Measurements from ENCODE around the gene MICALL2. TPM values are rescaled to one million over a fixed set of nuclear protein-coding genes. Genes with fewer than 3 reads are reported as not detected.
"Not testable (repeated sequence)": the region's sequence is repeated elsewhere in the genome, so short reads cannot be mapped to it uniquely, and the experiment has no call there.

MICALL2 gene
- total RNA-seq, 1 donor from 2014 or later, result 3.7 TPM

- DNase-seq (ENCODE audit: low spot score in 2 of 2) (no peak), FAIRE-seq (no peak)
Observed at GRCh38 chr7:1450987-1451386, 8.3 kb downstream of the MICALL2 start.

GRCh38 chr7:1450431-1450830 lies 8.8 kb downstream of the MICALL2 start:
- no peak for FAIRE-seq
- no peak for DNase-seq (ENCODE audit: low spot score in 2 of 2)

- FAIRE-seq (no peak), DNase-seq (ENCODE audit: low spot score in 2 of 2) (no peak)
Observed at GRCh38 chr7:1449951-1450350, 9.3 kb downstream of the MICALL2 start.

GRCh38 chr7:1449501-1449900 lies 9.8 kb downstream of the MICALL2 start:
- FAIRE-seq (no peak), DNase-seq (ENCODE audit: low spot score in 2 of 2) (no peak)

GRCh38 chr7:1448958-1449357 lies 10.3 kb downstream of the MICALL2 start:
- FAIRE-seq (no peak), DNase-seq (ENCODE audit: low spot score in 2 of 2) (no peak)

GRCh38 chr7:1447551-1448244 lies 11.6 kb downstream of the MICALL2 start:
- FAIRE-seq, result no peak
- DNase-seq (ENCODE audit: low spot score in 2 of 2), result peak in 1 of 2 donors; percentile 75

- FAIRE-seq (no peak), DNase-seq (ENCODE audit: low spot score in 2 of 2) (no peak)
Observed at GRCh38 chr7:1447112-1447511, 12.2 kb downstream of the MICALL2 start.

GRCh38 chr7:1446620-1447032 lies 12.6 kb downstream of the MICALL2 start:
- FAIRE-seq (no peak), DNase-seq (ENCODE audit: low spot score in 2 of 2) (no peak)

GRCh38 chr7:1446026-1446425 lies 13.2 kb downstream of the MICALL2 start:
- DNase-seq (ENCODE audit: low spot score in 2 of 2); FAIRE-seq: not testable (repeated sequence)

GRCh38 chr7:1445341-1445740 lies 13.9 kb downstream of the MICALL2 start:
- no peak for DNase-seq (ENCODE audit: low spot score in 2 of 2)
- no peak for FAIRE-seq

GRCh38 chr7:1444925-1445322 lies 14.3 kb downstream of the MICALL2 start:
- DNase-seq (ENCODE audit: low spot score in 2 of 2), result no peak
- no peak for FAIRE-seq

- DNase-seq (ENCODE audit: low spot score in 2 of 2) (no peak), FAIRE-seq (no peak)
Observed at GRCh38 chr7:1444214-1444924, 14.9 kb downstream of the MICALL2 start.

- DNase-seq (ENCODE audit: low spot score in 2 of 2); FAIRE-seq: not testable (repeated sequence)
Observed at GRCh38 chr7:1443587-1444200, 15.6 kb downstream of the MICALL2 start.

- FAIRE-seq (no peak), DNase-seq (ENCODE audit: low spot score in 2 of 2) (no peak)
Observed at GRCh38 chr7:1442355-1443124, 16.7 kb downstream of the MICALL2 start.

- FAIRE-seq (no peak), DNase-seq (ENCODE audit: low spot score in 2 of 2) (no peak)
Observed at GRCh38 chr7:1441615-1442354, 17.5 kb downstream of the MICALL2 start.

GRCh38 chr7:1440620-1441019 lies 18.6 kb downstream of the MICALL2 start:
- FAIRE-seq (no peak), DNase-seq (ENCODE audit: low spot score in 2 of 2) (no peak)

GRCh38 chr7:1439373-1440363 lies 19.6 kb downstream of the MICALL2 start:
- no peak for FAIRE-seq

GRCh38 chr7:1438821-1439220 lies 20.4 kb downstream of the MICALL2 start:
- no peak for FAIRE-seq
- no peak for DNase-seq (ENCODE audit: low spot score in 2 of 2)

More at GRCh38 chr7:1439373-1440363, 19.6 kb downstream of the MICALL2 start:
- DNase-seq (ENCODE audit: low spot score in 2 of 2), result no peak

- FAIRE-seq, result no peak
- no peak for DNase-seq (ENCODE audit: low spot score in 2 of 2)
Observed at GRCh38 chr7:1438208-1438607, 21.1 kb downstream of the MICALL2 start.
